OCI-LY7 (cell line): ENCODE data around the gene NRXN2. TPM values are rescaled to one million over a fixed set of nuclear protein-coding genes. Genes with fewer than 3 reads are reported as not detected.

ENCODE experiments used
- BruUV-seq: library from RNA; stranded (reverse); fragments of 400-500 nt; replicated peaks from 2 replicates; lab custom pipeline; 2021; lab: Mats Ljungman, UMichigan
- CTCF ChIA-PET: fragments of 300-600 bp; sonication (Branson Sonifier 250); formaldehyde crosslinking; loops from one replicate; lab custom pipeline; 2022; ENCODE audit warnings: antibody characterized with exemption; ENCODE audit not compliant: unreplicated experiment; lab: Charles Lee
- POLR2A ChIA-PET: fragments of 300-600 bp; sonication (Branson Sonifier 250); formaldehyde crosslinking; loops from one replicate; lab custom pipeline; 2022; ENCODE audit warnings: antibody characterized with exemption; lab: Charles Lee
- DNase-seq: peaks from one replicate; pipeline ENCODE4 v3.0.0-alpha.2; 2015; ENCODE audit warnings: low spot score
- H2AFZ ChIP-seq: fragments of 200-600 bp; sonication (generic), shearing (Covaris generic); 2 replicates; pipeline ENCODE4 v1.6.1; 2014; ENCODE audit warnings: mild to moderate bottlenecking, antibody characterized with exemption, low read length, moderate library complexity
- H3K27ac ChIP-seq: fragments of 200-600 bp; sonication (generic); 2 replicates; pipeline ENCODE4 v1.5.1; 2014; ENCODE audit warnings: mixed run types, low read depth, mild to moderate bottlenecking, moderate library complexity, low read length, inconsistent platforms; ENCODE audit not compliant: poor library complexity, severe bottlenecking
- H3K36me3 ChIP-seq: fragments of 200-600 bp; sonication (generic); 2 replicates; pipeline ENCODE4 v1.6.1; 2014; ENCODE audit warnings: mild to moderate bottlenecking, antibody characterized with exemption, low read length, moderate library complexity, mixed read lengths; ENCODE audit not compliant: insufficient read depth
- H3K4me1 ChIP-seq: fragments of 200-600 bp; sonication (generic); 2 replicates; pipeline ENCODE4 v1.5.1; 2014; ENCODE audit warnings: mild to moderate bottlenecking, low read length; ENCODE audit not compliant: insufficient read depth, poor library complexity, severe bottlenecking
- H3K4me2 ChIP-seq: fragments of 200-600 bp; sonication (generic); 2 replicates; pipeline ENCODE4 v1.6.1; 2014; ENCODE audit warnings: mild to moderate bottlenecking, low read length
- H3K4me3 ChIP-seq: fragments of 200-600 bp; sonication (generic); 2 replicates; pipeline ENCODE4 v1.5.1; 2014; ENCODE audit warnings: mild to moderate bottlenecking, low read depth, low read length; ENCODE audit not compliant: poor library complexity, severe bottlenecking
- H3K79me2 ChIP-seq: fragments of 200-600 bp; sonication (generic); 2 replicates; pipeline ENCODE4 v1.6.1; 2016; ENCODE audit warnings: low read depth, mild to moderate bottlenecking, low read length, moderate library complexity, mixed read lengths; ENCODE audit not compliant: insufficient read depth
- H3K9me2 ChIP-seq: fragments of 200-600 bp; sonication (generic); 2 replicates; pipeline ENCODE4 v1.6.1; 2016; ENCODE audit warnings: mild to moderate bottlenecking, low read length, mixed read lengths; ENCODE audit not compliant: insufficient read depth
- H3K9me3 ChIP-seq: fragments of 200-600 bp; sonication (generic); 2 replicates; pipeline ENCODE4 v1.6.1; 2014; ENCODE audit warnings: mild to moderate bottlenecking, mixed run types, low read length, mixed read lengths
- H4K20me1 ChIP-seq: fragments of 200-600 bp; sonication (generic); 2 replicates; pipeline ENCODE4 v1.6.1; 2014; ENCODE audit warnings: mild to moderate bottlenecking, antibody characterized with exemption, low read length, moderate library complexity, mixed read lengths; ENCODE audit not compliant: insufficient read depth
- CTCF ChIP-seq: fragments of 200-600 bp; sonication (generic); conservative IDR thresholded peaks from 2 replicates; pipeline ENCODE4 v1.5.1; 2014; ENCODE audit warnings: mild to moderate bottlenecking, antibody characterized with exemption, low read length, moderate library complexity, mixed read lengths
- EZH2phosphoT487 ChIP-seq: fragments of 200-600 bp; sonication (generic); IDR thresholded peaks from 2 replicates; pipeline ENCODE4 v1.6.1; 2018; ENCODE audit warnings: low read depth, borderline replicate concordance, mild to moderate bottlenecking, mixed run types, antibody characterized with exemption, low read length, moderate library complexity, mixed read lengths
- intact Hi-C: fragments of 100-400 bp; cut with micrococcal nuclease; formaldehyde crosslinking; loops from one replicate; pipeline ENCODE4 v1.10.0; 2022; ENCODE audit not compliant: unreplicated experiment
- total RNA-seq, 2 experiments: library from RNA; depleted of rRNA in 1 of 2; stranded (reverse); fragments of >200 nt in 1 of 2; shearing (Covaris generic) in 1 of 2; gene quantifications; 2 replicates each; pipeline ENCODE4 v1.2.3, GENCODE V29; 2014 to 2022

NRXN2 gene
- total RNA-seq, 2 experiments from 2014 or later, result 2.4 to 3.3 TPM

DNA sequence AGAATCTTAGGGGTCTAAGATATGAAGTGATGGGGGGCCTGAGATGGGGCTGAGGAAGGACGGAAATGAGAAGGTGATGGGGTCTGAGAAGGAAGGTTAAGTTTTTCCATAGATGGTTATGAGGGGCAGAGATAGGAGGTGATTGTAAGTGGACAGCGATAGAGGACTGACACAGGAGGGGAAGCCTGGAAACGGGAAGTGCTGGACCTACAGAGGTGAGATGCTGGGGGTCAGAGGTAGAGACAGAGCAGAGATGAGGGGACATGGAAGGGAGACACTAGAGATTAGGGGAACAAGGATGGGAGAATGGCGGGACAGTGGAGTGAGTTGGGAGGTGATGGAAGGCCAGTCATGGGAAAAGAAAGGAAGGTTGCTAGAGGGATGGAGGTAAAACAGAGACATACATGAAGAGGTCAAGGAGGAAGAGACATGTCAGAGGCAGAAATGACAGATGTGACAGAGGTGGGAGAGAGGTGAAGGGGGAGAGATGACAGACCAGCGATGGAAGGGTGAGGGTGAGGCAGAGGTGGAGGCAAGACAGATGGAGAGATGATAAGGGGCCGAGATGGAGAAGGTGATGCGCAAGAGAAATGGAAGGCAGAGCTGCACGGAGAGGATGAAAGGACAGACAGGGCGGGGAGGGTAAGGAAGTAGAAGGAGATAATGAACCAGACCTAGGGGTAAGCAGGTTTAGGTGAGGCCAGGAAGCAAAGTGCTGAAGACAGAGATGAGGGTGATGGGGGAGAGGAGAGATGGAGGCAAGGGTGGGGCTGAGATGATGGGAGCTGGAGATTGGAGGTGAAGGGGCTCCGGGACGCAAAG lies 81.2 kb downstream of the NRXN2 start:
- H3K4me1 ChIP-seq, result peaks cover 12% of the 10 kb centered on the region
- no peaks in the 10 kb centered on the region for H3K9me2 ChIP-seq
- H3K4me2 ChIP-seq, result no peak overlapping the region
- no peaks in the 10 kb centered on the region for H3K9me3 ChIP-seq
- no peak overlapping the region for H3K4me3 ChIP-seq
- H3K36me3 ChIP-seq, result no peaks in the 10 kb centered on the region
- no peaks in the 10 kb centered on the region for H4K20me1 ChIP-seq
- BruUV-seq, result no TSS peak
- no peak for TF ChIP-seq CTCF
- no peak for TF ChIP-seq EZH2phosphoT487
- intact Hi-C loops, result no loop called here
- DNase-seq, result no peak
- H3K79me2 ChIP-seq, result no peaks in the 10 kb centered on the region
- no peak overlapping the region for H3K27ac ChIP-seq
- ChIA-PET CTCF (no interaction called here), POLR2A (no interaction called here)
- no peak overlapping the region for H2AFZ ChIP-seq

- DNase-seq, result no peak
- H3K27ac ChIP-seq, result no peak overlapping the region
- no peak overlapping the region for H2AFZ ChIP-seq
- H3K4me3 ChIP-seq, result no peak overlapping the region
- no peak overlapping the region for H3K4me2 ChIP-seq
- CTCF ChIA-PET, result no interaction called here
- intact Hi-C loops, result no loop called here
- H3K9me3 ChIP-seq, result no peaks in the 10 kb centered on the region
- peaks cover 23% of the 10 kb centered on the region for H3K4me1 ChIP-seq
- H4K20me1 ChIP-seq, result no peaks in the 10 kb centered on the region
- no peaks in the 10 kb centered on the region for H3K79me2 ChIP-seq
- no peaks in the 10 kb centered on the region for H3K36me3 ChIP-seq
- no peak for TF ChIP-seq CTCF
- POLR2A ChIA-PET, result no interaction called here
- no peaks in the 10 kb centered on the region for H3K9me2 ChIP-seq
- BruUV-seq, result no TSS peak
Observed at GRCh38 chr11:64639885-64640284, 83.1 kb downstream of the NRXN2 start.

DNA sequence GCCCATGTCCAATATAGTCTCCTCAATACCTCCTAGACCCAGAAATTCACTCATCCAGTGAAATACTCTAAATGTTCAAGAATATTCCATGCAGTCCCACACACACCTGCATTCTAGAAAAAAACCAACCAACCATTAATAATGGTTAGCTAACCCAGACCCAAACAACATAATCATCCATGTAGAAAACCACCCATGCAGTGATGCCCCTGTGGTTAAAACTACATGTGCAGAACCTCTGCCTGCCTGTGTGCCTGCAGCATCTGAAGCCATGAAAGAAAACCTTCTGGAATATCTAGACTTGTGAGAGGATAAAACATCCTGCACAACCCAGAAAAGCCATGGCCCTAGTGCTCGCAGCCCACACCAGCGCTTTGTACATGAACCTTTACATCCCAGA lies 84.2 kb downstream of the NRXN2 start:
- Histone ChIP-seq H3K4me3 (no peak overlapping the region), H3K79me2 (no peaks in the 10 kb centered on the region), H3K4me1 (peaks cover 23% of the 10 kb centered on the region), H3K27ac (no peak overlapping the region), H3K9me2 (no peaks in the 10 kb centered on the region), H4K20me1 (no peaks in the 10 kb centered on the region), H2AFZ (no peak overlapping the region), H3K4me2 (no peak overlapping the region), H3K9me3 (no peaks in the 10 kb centered on the region), H3K36me3 (no peaks in the 10 kb centered on the region)
- ChIA-PET CTCF (no interaction called here), POLR2A (no interaction called here)
- intact Hi-C loops, result no loop called here
- no peak for DNase-seq
- BruUV-seq, result no TSS peak
- TF ChIP-seq EZH2phosphoT487, result no peak
- TF ChIP-seq CTCF, result no peak
